Peyer's patch (tissue), 4 donors: ENCODE data around the gene HES5.

Source experiments
- POLR2A ChIP-seq, 2 donors: fragments of 450-650 bp; IDR thresholded peaks; one replicate each; pipeline ENCODE4 v1.5.1; 2017; ENCODE audit warnings: antibody characterized with exemption in 2 of 2, mild to moderate bottlenecking in 2 of 2, moderate library complexity in 2 of 2
- TF ChIP-seq, protein P1 (sequence below), 6 experiments: fragments of 450-650 bp in 4 of 6; fragments of 200-600 bp in 2 of 6; sonication (generic) in 1 of 6; IDR thresholded peaks; one replicate each; pipeline ENCODE4 v1.5.1; 2017 to 2019; ENCODE audit warnings: antibody characterized with exemption in 6 of 6, mild to moderate bottlenecking in 3 of 6, moderate library complexity in 1 of 6

DNA sequence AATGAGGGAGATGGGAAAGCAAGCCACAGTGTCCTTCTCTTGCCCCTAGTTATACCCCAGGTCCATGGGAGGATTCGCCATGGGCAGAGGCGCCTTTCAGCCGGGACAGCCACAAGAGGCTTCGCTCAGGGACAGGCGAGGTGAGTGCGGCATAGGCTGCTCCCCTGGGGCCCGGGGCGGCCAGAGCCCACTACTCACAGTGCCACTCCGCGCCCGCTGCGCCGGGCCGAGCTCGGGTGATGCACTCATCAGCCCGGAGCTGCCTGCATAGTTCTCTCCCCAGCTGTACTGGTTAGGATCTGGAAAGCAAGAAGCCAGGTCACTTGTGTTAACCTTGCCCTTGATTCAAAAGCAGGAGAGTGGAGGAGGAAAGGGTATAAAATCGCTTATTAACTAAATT, 12.1 kb downstream of the HES5 start:
- TF ChIP-seq, protein P1, sequence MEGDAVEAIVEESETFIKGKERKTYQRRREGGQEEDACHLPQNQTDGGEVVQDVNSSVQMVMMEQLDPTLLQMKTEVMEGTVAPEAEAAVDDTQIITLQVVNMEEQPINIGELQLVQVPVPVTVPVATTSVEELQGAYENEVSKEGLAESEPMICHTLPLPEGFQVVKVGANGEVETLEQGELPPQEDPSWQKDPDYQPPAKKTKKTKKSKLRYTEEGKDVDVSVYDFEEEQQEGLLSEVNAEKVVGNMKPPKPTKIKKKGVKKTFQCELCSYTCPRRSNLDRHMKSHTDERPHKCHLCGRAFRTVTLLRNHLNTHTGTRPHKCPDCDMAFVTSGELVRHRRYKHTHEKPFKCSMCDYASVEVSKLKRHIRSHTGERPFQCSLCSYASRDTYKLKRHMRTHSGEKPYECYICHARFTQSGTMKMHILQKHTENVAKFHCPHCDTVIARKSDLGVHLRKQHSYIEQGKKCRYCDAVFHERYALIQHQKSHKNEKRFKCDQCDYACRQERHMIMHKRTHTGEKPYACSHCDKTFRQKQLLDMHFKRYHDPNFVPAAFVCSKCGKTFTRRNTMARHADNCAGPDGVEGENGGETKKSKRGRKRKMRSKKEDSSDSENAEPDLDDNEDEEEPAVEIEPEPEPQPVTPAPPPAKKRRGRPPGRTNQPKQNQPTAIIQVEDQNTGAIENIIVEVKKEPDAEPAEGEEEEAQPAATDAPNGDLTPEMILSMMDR (IDR thresholded peaks at IDR 0.05) = no peak
- TF ChIP-seq POLR2A (IDR thresholded peaks at IDR 0.05) = no peak
